ENCODE results near the gene NARS2.

Gene NARS2

GRCh38 chr11:78425399-78426070 lies 149.1 kb downstream of the NARS2 start:
- H3K4me1 Mint-ChIP-seq (ENCODE audit: low read depth): peaks cover 71% of the 10 kb centered on the region
- H3K27ac Mint-ChIP-seq: peak overlapping the region; percentile 90
- H3K27me3 Mint-ChIP-seq (ENCODE audit: low read depth): no peaks in the 10 kb centered on the region

GRCh38 chr11:78424334-78425270 lies 150.1 kb downstream of the NARS2 start:
- Mint-ChIP-seq H3K36me3 (ENCODE audit: low read depth) (peaks cover 18% of the 10 kb centered on the region), H3K27me3 (ENCODE audit: low read depth) (no peaks in the 10 kb centered on the region), H3K4me3 (peak overlapping the region; percentile 71), H3K9me3 (no peaks in the 10 kb centered on the region), H3K4me1 (ENCODE audit: low read depth) (peaks cover 71% of the 10 kb centered on the region), H3K27ac (peak overlapping the region; percentile 90)
- no peak for DNase-seq (ENCODE audit: low spot score)

More at GRCh38 chr11:78425399-78426070, 149.1 kb downstream of the NARS2 start:
- Mint-ChIP-seq H3K36me3 (ENCODE audit: low read depth) (peaks cover 18% of the 10 kb centered on the region), H3K9me3 (no peaks in the 10 kb centered on the region), H3K4me3 (peak overlapping the region; percentile 71)
- no peak for DNase-seq (ENCODE audit: low spot score)

DNA sequence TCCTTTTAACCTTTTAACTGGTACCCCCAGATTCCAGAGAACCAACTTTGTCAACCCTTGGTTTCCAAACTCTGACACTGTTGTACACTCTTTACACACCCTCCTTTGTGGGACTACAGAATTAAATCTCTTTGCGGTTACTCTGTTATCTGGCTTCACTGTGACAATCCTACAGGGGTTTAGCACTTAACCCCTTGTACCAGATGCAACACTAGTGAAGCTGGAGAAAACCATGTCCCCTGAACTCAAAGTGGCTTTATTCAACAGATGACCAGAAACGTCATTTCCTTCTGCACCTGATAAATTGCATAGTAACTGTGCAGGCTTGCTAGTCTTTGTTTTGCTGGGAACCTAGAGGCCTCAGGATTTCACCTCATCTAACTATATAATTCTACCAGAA lies 151.4 kb downstream of the NARS2 start:
- DNase-seq (ENCODE audit: low spot score): no peak
- Mint-ChIP-seq H3K9me3 (no peaks in the 10 kb centered on the region), H3K4me3 (no peak overlapping the region), H3K4me1 (ENCODE audit: low read depth) (peaks cover 71% of the 10 kb centered on the region), H3K27ac (no peak overlapping the region), H3K36me3 (ENCODE audit: low read depth) (peaks cover 17% of the 10 kb centered on the region), H3K27me3 (ENCODE audit: low read depth) (no peaks in the 10 kb centered on the region)

DNA sequence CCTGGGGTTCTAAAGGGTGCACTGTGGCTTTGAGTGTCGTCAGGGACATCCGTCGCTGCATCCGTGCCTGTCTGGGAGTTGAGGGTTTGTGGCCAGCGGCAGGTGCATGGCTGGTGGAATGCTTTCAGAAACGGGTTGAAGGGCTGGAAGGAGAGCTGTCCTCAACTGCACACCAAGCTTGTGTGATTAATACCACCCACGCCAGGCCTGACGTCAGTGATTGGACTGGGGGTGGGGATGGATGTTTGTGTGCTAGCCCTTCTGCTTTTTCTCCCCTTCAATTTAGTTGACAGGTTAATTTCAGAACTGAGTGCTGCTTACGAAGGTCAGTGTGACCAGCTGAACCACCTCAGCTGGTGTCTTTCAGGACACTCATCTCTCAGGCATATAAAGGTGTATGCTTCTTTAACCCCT lies 153.9 kb downstream of the NARS2 start:
- Mint-ChIP-seq H3K27me3 (ENCODE audit: low read depth) (no peaks in the 10 kb centered on the region), H3K27ac (peak overlapping the region; percentile 74), H3K36me3 (ENCODE audit: low read depth) (peaks cover 20% of the 10 kb centered on the region), H3K4me1 (ENCODE audit: low read depth) (peaks cover 60% of the 10 kb centered on the region), H3K9me3 (no peaks in the 10 kb centered on the region), H3K4me3 (peak overlapping the region; percentile 70)
- DNase-seq (ENCODE audit: low spot score): peak; percentile 80

DNA sequence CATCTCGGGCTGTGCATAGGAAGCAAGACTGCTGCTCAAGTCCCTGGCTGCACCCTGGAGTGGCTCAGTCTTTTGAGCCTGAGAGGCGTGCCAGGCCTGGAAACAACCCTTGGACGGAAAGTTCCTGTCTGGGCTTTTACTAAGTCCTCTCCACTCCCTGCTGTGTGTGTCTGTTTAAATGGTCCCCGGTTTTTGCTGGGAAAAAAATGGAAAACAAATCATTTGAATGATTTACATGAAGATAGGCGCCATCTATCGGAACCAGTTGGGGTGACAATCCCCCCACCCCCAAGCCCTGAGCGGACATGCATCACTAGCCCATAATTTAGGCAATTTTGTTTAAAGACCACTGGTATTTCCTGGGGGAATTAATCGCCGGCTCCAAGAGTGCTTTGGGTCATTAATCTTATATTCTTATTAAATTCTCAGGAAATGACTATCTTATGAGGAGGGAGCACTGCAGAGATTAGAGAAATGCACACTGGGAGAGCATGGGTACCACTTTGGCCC lies 154.4 kb downstream of the NARS2 start:
- no peaks in the 10 kb centered on the region for H3K27me3 Mint-ChIP-seq (ENCODE audit: low read depth)
- peak overlapping the region; percentile 74 for H3K27ac Mint-ChIP-seq
- peaks cover 61% of the 10 kb centered on the region for H3K4me1 Mint-ChIP-seq (ENCODE audit: low read depth)
- DNase-seq (ENCODE audit: low spot score): peak; percentile 44
- H3K4me3 Mint-ChIP-seq: peak overlapping the region; percentile 70
- H3K36me3 Mint-ChIP-seq (ENCODE audit: low read depth): peaks cover 24% of the 10 kb centered on the region
- H3K9me3 Mint-ChIP-seq: no peaks in the 10 kb centered on the region

- Mint-ChIP-seq H3K36me3 (ENCODE audit: low read depth) (peaks cover 22% of the 10 kb centered on the region), H3K27me3 (ENCODE audit: low read depth) (no peaks in the 10 kb centered on the region), H3K4me3 (peak overlapping the region; percentile 91), H3K9me3 (no peaks in the 10 kb centered on the region), H3K27ac (peak overlapping the region; percentile 91), H3K4me1 (ENCODE audit: low read depth) (peaks cover 56% of the 10 kb centered on the region)
- DNase-seq (ENCODE audit: low spot score): no peak
Observed at GRCh38 chr11:78419327-78419726, 155.3 kb downstream of the NARS2 start.

DNA sequence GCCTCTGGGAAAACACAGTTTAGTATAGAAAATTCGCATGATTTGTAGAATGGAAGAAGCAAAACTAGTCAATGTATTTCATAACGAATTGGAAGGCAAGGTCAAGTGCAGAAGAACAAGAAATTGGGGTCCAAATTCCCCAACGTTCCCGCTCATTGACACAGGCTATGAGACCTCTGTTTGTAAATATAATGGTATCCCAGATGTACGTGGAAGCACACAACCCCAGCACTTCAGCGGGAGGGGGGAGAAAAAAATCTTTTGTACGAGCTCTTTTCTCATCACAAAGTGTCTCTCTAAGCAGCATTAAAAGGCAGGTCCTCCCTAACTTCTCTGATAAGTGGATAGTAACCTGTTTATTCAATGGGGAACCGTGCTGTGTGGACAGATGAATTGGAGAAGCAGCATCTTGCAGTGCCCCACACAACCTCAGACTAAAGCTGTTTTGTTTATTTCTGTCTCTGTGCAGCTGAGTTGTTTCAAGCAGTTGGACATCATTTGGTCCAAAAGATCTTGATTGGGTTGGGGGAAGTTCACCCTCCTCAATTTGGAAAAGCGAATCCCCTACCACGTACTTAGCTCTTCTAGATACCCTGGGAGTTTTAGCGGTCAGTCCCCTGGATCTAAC lies 156.0 kb downstream of the NARS2 start:
- DNase-seq (ENCODE audit: low spot score): no peak
- H3K4me1 Mint-ChIP-seq (ENCODE audit: low read depth): peaks cover 53% of the 10 kb centered on the region
- H3K36me3 Mint-ChIP-seq (ENCODE audit: low read depth): peaks cover 22% of the 10 kb centered on the region
- H3K27me3 Mint-ChIP-seq (ENCODE audit: low read depth): no peaks in the 10 kb centered on the region
- H3K27ac Mint-ChIP-seq: peak overlapping the region; percentile 91
- H3K4me3 Mint-ChIP-seq: peak overlapping the region; percentile 91
- H3K9me3 Mint-ChIP-seq: no peaks in the 10 kb centered on the region

GRCh38 chr11:78417888-78418583 lies 156.6 kb downstream of the NARS2 start:
- Mint-ChIP-seq H3K4me1 (ENCODE audit: low read depth) (peaks cover 59% of the 10 kb centered on the region), H3K4me3 (peak overlapping the region; percentile 91), H3K36me3 (ENCODE audit: low read depth) (peaks cover 28% of the 10 kb centered on the region), H3K27me3 (ENCODE audit: low read depth) (no peaks in the 10 kb centered on the region), H3K9me3 (no peaks in the 10 kb centered on the region), H3K27ac (peak overlapping the region; percentile 91)
- peak; percentile 88 for DNase-seq (ENCODE audit: low spot score)

DNA sequence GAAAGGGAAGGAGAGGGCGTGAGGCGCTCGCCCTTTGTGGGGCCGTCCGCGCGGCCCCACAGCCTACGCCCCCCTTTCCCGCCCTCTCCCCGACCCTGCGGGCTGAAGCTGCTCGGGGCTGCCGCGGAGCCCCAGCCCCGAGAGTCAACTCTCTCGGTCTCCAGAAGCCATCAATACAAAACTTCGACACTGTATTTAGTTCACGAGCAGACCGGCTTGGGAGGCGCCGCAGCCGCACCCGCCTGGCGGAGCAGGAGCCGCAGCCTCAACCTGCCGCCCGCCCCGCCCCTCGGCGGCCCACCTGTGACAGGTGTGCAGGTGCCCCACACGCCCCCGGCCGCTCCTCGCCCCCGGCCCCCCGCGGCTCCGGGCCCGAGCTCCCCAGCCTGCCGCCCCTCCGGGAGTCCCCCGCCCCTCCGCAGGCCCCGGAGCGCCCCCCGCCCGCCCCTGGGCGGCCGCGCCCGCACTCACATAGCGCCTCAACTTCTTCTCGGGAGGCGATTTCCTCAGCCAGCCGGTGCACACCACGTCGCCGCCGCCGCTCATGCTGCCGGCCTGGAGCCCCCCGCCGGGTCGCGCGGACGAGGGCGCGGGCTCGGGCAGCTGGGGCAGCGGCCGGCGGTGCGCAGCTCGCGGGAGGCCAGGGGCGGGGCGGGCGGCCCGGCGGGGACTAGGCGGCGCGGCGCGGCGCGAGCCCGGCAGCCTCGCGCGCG lies 157.3 kb downstream of the NARS2 start, which contains the start of gene GAB2:
GAB2 (minus strand) TSS at position 646 of the 713 bp plus-strand sequence; CDS start at position 546, 100 bp downstream.
- H3K27ac Mint-ChIP-seq: peak within 1 kb of the TSS; percentile 97
- H3K27me3 Mint-ChIP-seq (ENCODE audit: low read depth): no peaks in the 10 kb centered on the region
- no peak for DNase-seq (ENCODE audit: low spot score)
- peaks cover 62% of the 10 kb centered on the region for H3K4me1 Mint-ChIP-seq (ENCODE audit: low read depth)
- peak within 1 kb of the TSS; percentile 99 for H3K4me3 Mint-ChIP-seq
- peaks cover 34% of the 10 kb centered on the region for H3K36me3 Mint-ChIP-seq (ENCODE audit: low read depth)
- no peaks in the 10 kb centered on the region for H3K9me3 Mint-ChIP-seq

DNA sequence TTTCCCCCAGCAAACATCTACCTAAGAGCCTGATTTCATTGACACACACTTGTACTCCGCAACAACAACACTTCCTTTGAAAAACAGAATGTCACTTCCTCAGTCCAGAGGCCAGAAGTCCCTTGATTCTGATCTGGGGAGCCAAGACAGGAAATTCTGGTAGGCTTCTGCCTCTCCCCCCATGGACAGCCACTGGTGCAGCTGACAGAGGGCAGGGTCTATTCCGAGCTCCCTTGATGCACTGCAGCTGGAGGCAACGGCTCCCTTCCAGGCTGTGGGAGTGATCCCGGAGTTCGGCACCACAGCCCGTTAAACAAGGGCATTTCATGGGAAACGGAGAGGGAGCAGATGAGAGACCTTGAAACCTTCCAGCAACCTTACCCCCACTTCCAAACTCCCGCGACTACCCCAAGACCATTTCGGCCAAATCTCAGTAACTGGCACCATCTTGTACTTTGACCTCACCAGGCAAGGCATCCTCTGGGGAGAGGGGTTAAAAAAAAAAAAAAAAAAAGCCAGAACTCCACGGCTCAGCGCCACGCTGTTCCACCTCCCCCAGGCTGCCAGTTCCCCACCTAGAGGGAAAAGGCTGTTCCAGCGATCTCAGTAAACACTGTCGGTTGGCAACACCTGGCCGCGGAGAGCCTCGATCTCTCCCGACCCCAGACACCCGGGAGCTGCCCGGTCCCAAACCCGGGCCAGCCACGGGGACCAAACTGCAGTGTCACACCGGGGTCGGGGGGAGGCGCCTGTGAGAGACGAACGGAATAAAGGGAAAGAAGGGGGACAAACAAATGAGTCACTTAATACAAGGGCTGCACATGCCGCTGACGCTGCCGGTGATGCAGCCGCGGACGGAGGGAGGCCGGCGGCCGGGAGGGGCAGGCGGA lies 158.1 kb downstream of the NARS2 start:
- Mint-ChIP-seq H3K36me3 (ENCODE audit: low read depth) (peaks cover 35% of the 10 kb centered on the region), H3K4me1 (ENCODE audit: low read depth) (peaks cover 61% of the 10 kb centered on the region), H3K9me3 (peaks cover under 1% of the 10 kb centered on the region), H3K27ac (peak overlapping the region; percentile 97), H3K27me3 (ENCODE audit: low read depth) (no peaks in the 10 kb centered on the region), H3K4me3 (peak overlapping the region; percentile 99)
- DNase-seq (ENCODE audit: low spot score): peak; percentile 86

GRCh38 chr11:78415338-78415737 lies 159.3 kb downstream of the NARS2 start:
- Mint-ChIP-seq H3K4me1 (ENCODE audit: low read depth) (peaks cover 55% of the 10 kb centered on the region), H3K9me3 (peaks cover 5% of the 10 kb centered on the region), H3K4me3 (peak overlapping the region; percentile 99), H3K27me3 (ENCODE audit: low read depth) (no peaks in the 10 kb centered on the region), H3K27ac (peak overlapping the region; percentile 78), H3K36me3 (ENCODE audit: low read depth) (peaks cover 43% of the 10 kb centered on the region)
- DNase-seq (ENCODE audit: low spot score): no peak
